Pons (tissue), 1 donor: Measurements from ENCODE around the gene LCE2A.

Experiments used
- DNase-seq: peaks from one replicate; pipeline ENCODE4 v3.0.0-alpha.2; 2016; ENCODE audit warnings: low spot score

LCE2A gene

DNA sequence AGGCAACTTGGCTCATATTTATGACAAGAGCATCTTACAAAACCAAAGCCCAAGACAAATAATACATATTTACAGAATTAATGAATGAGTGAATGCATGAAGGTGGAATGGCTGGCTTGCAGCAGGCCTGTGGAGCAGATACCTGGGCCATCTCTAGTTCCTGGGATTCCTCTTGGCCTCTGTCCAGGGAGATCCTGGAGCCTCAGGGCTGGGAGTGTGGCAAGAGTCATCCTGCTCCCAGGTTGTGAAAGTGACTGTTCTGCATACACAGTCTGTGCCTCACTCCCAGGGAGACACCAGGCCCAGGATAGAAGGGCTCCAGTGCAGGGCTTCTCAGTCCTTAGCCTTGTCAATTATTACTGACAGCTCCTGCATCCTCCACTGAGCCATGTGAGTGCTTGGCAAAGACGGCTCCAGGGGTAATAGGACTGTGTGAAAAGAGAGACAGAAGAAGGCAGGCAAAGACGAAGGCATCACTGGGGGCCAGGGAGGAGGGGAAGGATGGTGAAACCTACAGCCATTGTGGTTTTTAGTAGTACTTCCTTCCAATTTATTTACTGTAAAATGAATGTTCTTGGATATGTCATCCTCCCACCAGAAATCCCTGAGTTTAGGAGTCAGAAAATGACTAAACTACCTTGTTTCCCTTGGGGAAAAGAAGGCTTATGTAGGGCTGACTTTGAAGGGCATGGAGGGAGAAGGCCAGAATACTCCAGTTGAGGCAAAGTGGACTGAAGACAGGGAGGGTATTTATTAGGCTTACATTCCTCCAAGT lies 45.4 kb downstream of the LCE2A start:
- DNase-seq: no peak

DNA sequence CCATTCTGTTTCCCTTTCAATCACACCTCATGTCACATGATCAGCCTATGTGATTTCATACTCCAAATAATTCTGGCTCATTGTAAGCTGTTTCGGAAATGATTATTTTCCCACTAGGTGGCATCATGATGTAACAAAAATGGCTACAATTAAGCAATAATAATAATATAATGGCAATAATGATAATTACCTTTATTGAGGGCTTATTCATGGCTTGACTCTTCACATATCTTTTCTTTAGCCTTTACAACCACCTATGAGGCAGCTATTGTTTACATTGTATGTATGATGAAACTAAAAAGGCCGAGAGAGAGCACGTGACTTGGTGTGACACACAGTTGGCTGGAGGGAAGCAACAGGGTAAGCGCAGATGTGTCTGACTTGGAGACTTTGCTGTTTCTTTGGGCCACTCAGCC lies 47.2 kb downstream of the LCE2A start:
- no peak for DNase-seq

DNA sequence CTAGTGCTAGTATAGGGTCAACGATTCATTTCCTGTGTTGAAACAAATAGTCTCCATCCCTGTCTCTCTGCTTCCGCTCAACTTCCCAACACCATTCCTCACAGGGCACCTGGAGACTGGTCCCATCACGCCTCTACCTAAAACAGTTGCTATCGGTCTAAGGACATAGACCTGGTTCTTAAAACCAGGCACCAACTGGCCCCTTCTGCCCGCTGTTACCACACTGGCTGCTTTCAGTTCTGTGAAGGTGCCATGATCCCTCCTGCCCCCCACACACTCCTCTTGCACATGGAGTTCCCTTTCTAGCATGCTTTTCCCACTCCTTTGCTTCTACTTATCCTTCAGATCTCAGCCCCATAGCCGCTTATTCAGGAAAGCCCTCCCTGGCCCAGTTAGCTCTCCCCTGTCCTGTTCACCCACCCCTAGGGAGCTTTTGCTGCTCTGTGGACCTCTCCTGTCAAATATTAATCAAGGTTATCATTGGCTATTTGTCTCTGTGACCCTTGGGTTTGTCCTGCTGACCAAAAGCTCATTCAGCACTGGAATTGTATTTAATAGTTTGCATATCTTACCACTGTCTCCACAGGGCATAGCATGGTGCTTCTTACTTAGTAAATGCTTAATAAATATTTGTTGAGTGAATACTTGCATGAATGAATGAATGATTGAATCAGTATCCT lies 47.8 kb downstream of the LCE2A start:
- no peak for DNase-seq

DNA sequence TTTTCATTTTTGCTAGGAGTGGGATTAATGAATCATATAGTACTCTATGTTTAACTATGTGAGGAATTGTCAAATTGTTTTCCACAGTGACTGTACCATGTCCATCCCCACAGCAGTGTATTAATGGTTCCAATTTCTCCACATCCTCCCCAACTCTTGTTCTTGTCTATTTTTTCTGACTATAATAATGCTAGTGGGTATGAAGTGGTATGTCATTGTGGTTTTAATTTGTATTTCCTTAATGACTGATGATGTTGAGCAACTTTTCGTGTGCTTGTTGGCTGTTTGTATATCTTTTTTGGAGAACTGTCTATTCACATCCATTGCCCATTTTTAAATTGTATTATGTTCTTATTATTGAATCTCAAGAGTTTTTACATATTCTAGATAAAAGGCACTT lies 49.7 kb downstream of the LCE2A start:
- no peak for DNase-seq
